ENCODE results near the gene TEX52.

DNA sequence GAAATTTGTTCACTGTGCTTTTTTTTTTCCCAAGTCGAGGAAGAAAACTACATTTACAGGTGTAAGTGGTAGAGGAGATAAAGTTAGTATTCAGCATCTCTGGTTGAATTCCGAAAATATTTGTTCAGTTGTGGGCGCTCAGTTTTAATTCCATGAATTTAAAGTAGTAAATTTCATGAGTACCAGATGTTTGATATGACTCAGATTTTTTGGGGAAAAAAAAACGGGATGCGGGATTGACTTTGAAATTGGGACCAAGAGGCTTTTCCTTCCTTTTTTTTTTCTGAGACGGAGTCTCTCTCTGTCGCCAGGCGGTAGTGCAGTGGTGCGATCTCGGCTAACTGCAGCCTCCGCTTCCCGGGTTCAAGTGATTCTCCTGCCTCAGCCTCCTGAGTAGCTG is 35.4 kb upstream of the TEX52 start:
- TF ChIP-seq POLR2A (IDR thresholded peaks at IDR 0.05) = no peak
- TF ChIP-seq, protein P1, sequence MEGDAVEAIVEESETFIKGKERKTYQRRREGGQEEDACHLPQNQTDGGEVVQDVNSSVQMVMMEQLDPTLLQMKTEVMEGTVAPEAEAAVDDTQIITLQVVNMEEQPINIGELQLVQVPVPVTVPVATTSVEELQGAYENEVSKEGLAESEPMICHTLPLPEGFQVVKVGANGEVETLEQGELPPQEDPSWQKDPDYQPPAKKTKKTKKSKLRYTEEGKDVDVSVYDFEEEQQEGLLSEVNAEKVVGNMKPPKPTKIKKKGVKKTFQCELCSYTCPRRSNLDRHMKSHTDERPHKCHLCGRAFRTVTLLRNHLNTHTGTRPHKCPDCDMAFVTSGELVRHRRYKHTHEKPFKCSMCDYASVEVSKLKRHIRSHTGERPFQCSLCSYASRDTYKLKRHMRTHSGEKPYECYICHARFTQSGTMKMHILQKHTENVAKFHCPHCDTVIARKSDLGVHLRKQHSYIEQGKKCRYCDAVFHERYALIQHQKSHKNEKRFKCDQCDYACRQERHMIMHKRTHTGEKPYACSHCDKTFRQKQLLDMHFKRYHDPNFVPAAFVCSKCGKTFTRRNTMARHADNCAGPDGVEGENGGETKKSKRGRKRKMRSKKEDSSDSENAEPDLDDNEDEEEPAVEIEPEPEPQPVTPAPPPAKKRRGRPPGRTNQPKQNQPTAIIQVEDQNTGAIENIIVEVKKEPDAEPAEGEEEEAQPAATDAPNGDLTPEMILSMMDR (IDR thresholded peaks at IDR 0.05) = no peak
- TF ChIP-seq POLR2AphosphoS5 (IDR thresholded peaks at IDR 0.05) = no peak
- TF ChIP-seq EP300 (IDR thresholded peaks at IDR 0.05) = no peak
